HepG2 (cell line): Measurements from ENCODE around the gene IL4I1. TPM values are rescaled to one million over a fixed set of nuclear protein-coding genes. Genes with fewer than 3 reads are reported as not detected.
A peak's percentile ranks its signal among the peaks of the same experiment; 100 is the strongest.

Experiments used
- ATAC-seq: fragments of 200-7000 bp; cut with Tn5 transposase; 3 replicates; pipeline ENCODE4 v1.9.1; 2020; ENCODE audit warnings: mild to moderate bottlenecking, moderate library complexity
- BruUV-seq: library from RNA; stranded (reverse); fragments of 400-500 nt; replicated peaks from 2 replicates; lab custom pipeline; 2021; lab: Mats Ljungman, UMichigan
- CTCF ChIA-PET: fragments of 300-600 bp; formaldehyde crosslinking; extraction: SDS; loops from one replicate; lab custom pipeline; 2021; ENCODE audit warnings: low total read pairs, inconsistent platforms, low intra/inter-chr PET ratio; lab: Yijun Ruan, JAX
- POLR2A ChIA-PET: fragments of 350-600 bp; sonication (Branson Sonifier 250); formaldehyde crosslinking; loops from one replicate; lab custom pipeline; 2020; ENCODE audit warnings: antibody characterized with exemption, inconsistent platforms; lab: Yijun Ruan, JAX
- DNase-seq: peaks from one replicate; pipeline ENCODE4 v3.0.0-alpha.2; 2015; ENCODE audit warnings: low spot score
- FAIRE-seq: peaks from 3 replicates; lab custom pipeline; 2011; peaks lifted over from hg19 to GRCh38; lab: Jason Lieb, UNC
- H2AFZ ChIP-seq: one replicate; pipeline ENCODE4 v1.6.1; 2011; ENCODE audit warnings: low read length, inconsistent platforms
- H3K27ac ChIP-seq: fragments of 300-600 bp; 3 replicates; pipeline ENCODE4 v1.8.0; 2011; ENCODE audit warnings: mixed run types, mild to moderate bottlenecking, mixed read lengths, low read length, inconsistent platforms; ENCODE audit not compliant: insufficient read depth; ENCODE audit errors: extremely low read length
- H3K27me3 ChIP-seq, 2 experiments: fragments of 200-600 bp in 1 of 2; 2 replicates in 1 of 2; 3 replicates in 1 of 2; pipeline versions ENCODE4 v1.6.0 to v1.8.0; 2011; ENCODE audit warnings: low read length in 2 of 2, mild to moderate bottlenecking in 2 of 2, moderate library complexity in 2 of 2, inconsistent platforms in 1 of 2; ENCODE audit not compliant: insufficient read depth in 2 of 2, control insufficient read depth in 1 of 2
- H3K36me3 ChIP-seq, 2 experiments: fragments of 200-600 bp in 1 of 2; replicated peaks in 1 of 2; 2 replicates in 1 of 2; 3 replicates in 1 of 2; pipeline versions ENCODE4 v1.5.1 to v1.8.0; 2011; ENCODE audit warnings: low read length in 2 of 2, inconsistent platforms in 1 of 2; ENCODE audit not compliant: insufficient read depth in 2 of 2, control insufficient read depth in 1 of 2
- H3K4me1 ChIP-seq: 2 replicates; pipeline ENCODE4 v1.5.1; 2012; ENCODE audit warnings: low read length, inconsistent platforms; ENCODE audit not compliant: insufficient read depth
- H3K4me2 ChIP-seq: 2 replicates; pipeline ENCODE4 v1.6.0; 2011; ENCODE audit warnings: low read depth, low read length, inconsistent platforms
- H3K4me3 ChIP-seq, 3 experiments: fragments of 200-600 bp in 1 of 3; sonication (generic), shearing (Covaris generic) in 1 of 3; replicated peaks in 1 of 3; 2 replicates each; pipeline ENCODE4 v1.5.1; 2011 to 2016; ENCODE audit warnings: low read length in 3 of 3, inconsistent platforms in 2 of 3, low read depth in 2 of 3, mild to moderate bottlenecking in 2 of 3, control low read depth in 1 of 3, mixed read lengths in 1 of 3; ENCODE audit not compliant: insufficient read depth in 1 of 3
- H3K79me2 ChIP-seq: one replicate; pipeline ENCODE4 v1.6.1; 2011; ENCODE audit warnings: low read length, inconsistent platforms; ENCODE audit not compliant: insufficient read depth
- H3K9ac ChIP-seq: 2 replicates; pipeline ENCODE4 v1.6.0; 2011; ENCODE audit warnings: mild to moderate bottlenecking, low read depth, low read length, inconsistent platforms; ENCODE audit not compliant: insufficient read depth
- H3K9me3 ChIP-seq: 2 replicates; pipeline ENCODE4 v1.5.1; 2012; ENCODE audit warnings: mild to moderate bottlenecking, low read length
- H4K20me1 ChIP-seq: 2 replicates; pipeline ENCODE4 v1.6.0; 2011; ENCODE audit warnings: inconsistent platforms, mild to moderate bottlenecking, low read length, moderate library complexity; ENCODE audit not compliant: insufficient read depth
- ARHGAP35 ChIP-seq: sonication (generic); formaldehyde crosslinking; IDR thresholded peaks from 2 replicates; pipeline ENCODE4 v1.9.0; 2022; ENCODE audit warnings: mild to moderate bottlenecking, inconsistent platforms, moderate library complexity, missing genetic modification reagents, borderline replicate concordance
- DR1 ChIP-seq: sonication (generic); formaldehyde crosslinking; IDR thresholded peaks from 2 replicates; pipeline ENCODE4 v1.8.0; 2021; ENCODE audit warnings: mild to moderate bottlenecking, missing genetic modification reagents, inconsistent platforms
- EED ChIP-seq: sonication (generic); formaldehyde crosslinking; IDR thresholded peaks from 2 replicates; pipeline ENCODE4 v1.5.0; 2020; ENCODE audit warnings: mild to moderate bottlenecking, missing genetic modification reagents
- ELF3 ChIP-seq: IDR thresholded peaks from 2 replicates; pipeline ENCODE4 v1.6.1; 2016; ENCODE audit warnings: missing genetic modification reagents, missing compliant biosample characterization
- POLR2G ChIP-seq: fragments of 200-400 bp; formaldehyde crosslinking; IDR thresholded peaks from 2 replicates; pipeline ENCODE4 v1.6.1; 2018; ENCODE audit warnings: mild to moderate bottlenecking, low read depth, low read length, moderate library complexity
- ZBTB38 ChIP-seq: sonication (generic); formaldehyde crosslinking; IDR thresholded peaks from 2 replicates; pipeline ENCODE4 v1.5.1; 2020; ENCODE audit warnings: mild to moderate bottlenecking, missing genetic modification reagents
- ZNF605 ChIP-seq: sonication (generic); formaldehyde crosslinking; IDR thresholded peaks from 2 replicates; pipeline ENCODE4 v1.8.0; 2022; ENCODE audit warnings: mild to moderate bottlenecking, missing genetic modification reagents
- WGBS: methylation state at CpG from one replicate; pipeline ENCODE4 v1.1.6; 2017; ENCODE audit warnings: low lambda C conversion rate; 5-methylcytosine and 5-hydroxymethylcytosine counted together
- in situ Hi-C: cut with HindIII; loops from 2 replicates; pipeline ENCODE4 v1.10.0; 2017; ENCODE audit warnings: low pct_unique_long_range_greater_than_20kb; ENCODE audit not compliant: extremely low pct_ligation_motif_present
- intact Hi-C: fragments of 100-400 bp; cut with micrococcal nuclease; formaldehyde crosslinking; loops from one replicate; pipeline ENCODE4 v1.10.0; 2022; ENCODE audit not compliant: unreplicated experiment
- polyA plus RNA-seq, 8 experiments: library from polyadenylated mRNA; depleted of rRNA in 3 of 8; stranded (reverse) in 7 of 8; unstranded in 1 of 8; fragments of >200 nt; fragmentation: Illumina TruSeq in 4 of 8; extraction: Trizol in 4 of 8; gene quantifications; 2 replicates each; pipeline versions ENCODE4 v1.2.1 to v1.2.3, GENCODE V29; 2011 to 2016; ENCODE audit warnings: low read depth in 4 of 8, missing spikeins in 1 of 8, mixed read lengths in 1 of 8; ENCODE audit not compliant: insufficient read depth in 1 of 8
- total RNA-seq, 5 experiments: library from RNA; depleted of rRNA; stranded (reverse); fragments of >200 nt; fragmentation: Illumina TruSeq; extraction: Trizol; gene quantifications; 2 replicates each; pipeline ENCODE4 v1.2.3, GENCODE V29; 2016; ENCODE audit warnings: low read depth in 1 of 5
- TF ChIP-seq, protein P1 (sequence below): IDR thresholded peaks from 2 replicates; pipeline ENCODE4 v1.6.1; 2012; ENCODE audit warnings: low read length, improper control_type of control experiment
- TF ChIP-seq, protein P2 (sequence below), 2 experiments: sonication (generic) in 1 of 2; formaldehyde crosslinking in 1 of 2; IDR thresholded peaks; 2 replicates each; pipeline versions ENCODE4 v1.4.0 to v1.6.1; 2016 to 2020; ENCODE audit warnings: borderline replicate concordance in 1 of 2, low read depth in 1 of 2, mild to moderate bottlenecking in 1 of 2, missing genetic modification reagents in 1 of 2
- TF ChIP-seq, protein P3 (sequence below): sonication (generic); formaldehyde crosslinking; IDR thresholded peaks from 2 replicates; pipeline ENCODE4 v1.5.1; 2020; ENCODE audit warnings: mild to moderate bottlenecking, missing genetic modification reagents, borderline replicate concordance

IL4I1 gene
- total and polyA plus RNA-seq, 2 of the 13 experiments (the other 11 are each of a cell fraction or from before 2014, with no cell fraction given): not detected

DNA sequence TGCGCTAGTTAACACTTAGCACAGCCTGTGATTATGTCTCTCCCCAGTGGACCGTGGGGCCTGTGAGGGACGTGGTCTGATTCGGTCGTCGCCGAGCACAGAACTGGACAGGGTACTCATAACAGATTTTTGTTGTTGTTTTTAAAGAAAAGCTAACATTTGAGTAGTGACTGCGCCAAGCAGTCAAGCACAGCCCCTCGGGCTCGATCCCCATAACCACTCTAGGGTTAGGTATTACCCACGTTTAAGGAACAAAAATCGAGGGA lies 46.5 kb downstream of the IL4I1 start:
- peak overlapping the region; percentile 89 to 93 (median 90) for H3K4me3 ChIP-seq
- intact Hi-C loops: no loop called here
- ChIA-PET CTCF (no interaction called here), POLR2A (interaction anchor here (0.6 to 3.1 kb wide), 12 partner anchors 11 to 164 kb away, joined by 3 to 29 read pairs (median 8); partner anchors contain the start of genes AKT1S1, AP2A1, ATF5 and NUP62)
- peaks cover 30% of the 10 kb centered on the region for H3K4me1 ChIP-seq
- 68% methylated on average over 12 of the region's 12 CpGs for WGBS
- ATAC-seq: no peak
- H2AFZ ChIP-seq: no peak overlapping the region
- no peaks in the 10 kb centered on the region for H3K9me3 ChIP-seq
- peaks cover 24% of the 10 kb centered on the region for H3K79me2 ChIP-seq
- in situ Hi-C loops: no loop called here
- BruUV-seq: no TSS peak
- FAIRE-seq: no peak
- no peaks in the 10 kb centered on the region; a peak in 1 of 5 replicates for H3K27me3 ChIP-seq
- peaks cover 23% of the 10 kb centered on the region for H4K20me1 ChIP-seq
- peaks cover 10 to 12% of the 10 kb centered on the region in 2 experiments; a peak in 4 of 5 replicates for H3K36me3 ChIP-seq
- H3K4me2 ChIP-seq: peak overlapping the region; percentile 73
- H3K27ac ChIP-seq: peak overlapping the region; percentile 100
- peak overlapping the region; percentile 96 for H3K9ac ChIP-seq
- no peak for DNase-seq
- TF ChIP-seq DR1 (CRISPR knock-in tag) (no peak), ZBTB38 (CRISPR knock-in tag) (0 out of 2 replicates have a peak, but pooled peaks have one; percentile 29), ARHGAP35 (CRISPR knock-in tag) (no peak), EED (no peak), POLR2G (no peak), ZNF605 (CRISPR knock-in tag) (0 out of 2 replicates have a peak, but pooled peaks have one; percentile 33), ELF3 (CRISPR knock-in tag) (no peak; the same call in 1 of the 2 replicates)
- TF ChIP-seq, protein P1, sequence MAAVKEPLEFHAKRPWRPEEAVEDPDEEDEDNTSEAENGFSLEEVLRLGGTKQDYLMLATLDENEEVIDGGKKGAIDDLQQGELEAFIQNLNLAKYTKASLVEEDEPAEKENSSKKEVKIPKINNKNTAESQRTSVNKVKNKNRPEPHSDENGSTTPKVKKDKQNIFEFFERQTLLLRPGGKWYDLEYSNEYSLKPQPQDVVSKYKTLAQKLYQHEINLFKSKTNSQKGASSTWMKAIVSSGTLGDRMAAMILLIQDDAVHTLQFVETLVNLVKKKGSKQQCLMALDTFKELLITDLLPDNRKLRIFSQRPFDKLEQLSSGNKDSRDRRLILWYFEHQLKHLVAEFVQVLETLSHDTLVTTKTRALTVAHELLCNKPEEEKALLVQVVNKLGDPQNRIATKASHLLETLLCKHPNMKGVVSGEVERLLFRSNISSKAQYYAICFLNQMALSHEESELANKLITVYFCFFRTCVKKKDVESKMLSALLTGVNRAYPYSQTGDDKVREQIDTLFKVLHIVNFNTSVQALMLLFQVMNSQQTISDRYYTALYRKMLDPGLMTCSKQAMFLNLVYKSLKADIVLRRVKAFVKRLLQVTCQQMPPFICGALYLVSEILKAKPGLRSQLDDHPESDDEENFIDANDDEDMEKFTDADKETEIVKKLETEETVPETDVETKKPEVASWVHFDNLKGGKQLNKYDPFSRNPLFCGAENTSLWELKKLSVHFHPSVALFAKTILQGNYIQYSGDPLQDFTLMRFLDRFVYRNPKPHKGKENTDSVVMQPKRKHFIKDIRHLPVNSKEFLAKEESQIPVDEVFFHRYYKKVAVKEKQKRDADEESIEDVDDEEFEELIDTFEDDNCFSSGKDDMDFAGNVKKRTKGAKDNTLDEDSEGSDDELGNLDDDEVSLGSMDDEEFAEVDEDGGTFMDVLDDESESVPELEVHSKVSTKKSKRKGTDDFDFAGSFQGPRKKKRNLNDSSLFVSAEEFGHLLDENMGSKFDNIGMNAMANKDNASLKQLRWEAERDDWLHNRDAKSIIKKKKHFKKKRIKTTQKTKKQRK: no peak
- TF ChIP-seq, protein P2, sequence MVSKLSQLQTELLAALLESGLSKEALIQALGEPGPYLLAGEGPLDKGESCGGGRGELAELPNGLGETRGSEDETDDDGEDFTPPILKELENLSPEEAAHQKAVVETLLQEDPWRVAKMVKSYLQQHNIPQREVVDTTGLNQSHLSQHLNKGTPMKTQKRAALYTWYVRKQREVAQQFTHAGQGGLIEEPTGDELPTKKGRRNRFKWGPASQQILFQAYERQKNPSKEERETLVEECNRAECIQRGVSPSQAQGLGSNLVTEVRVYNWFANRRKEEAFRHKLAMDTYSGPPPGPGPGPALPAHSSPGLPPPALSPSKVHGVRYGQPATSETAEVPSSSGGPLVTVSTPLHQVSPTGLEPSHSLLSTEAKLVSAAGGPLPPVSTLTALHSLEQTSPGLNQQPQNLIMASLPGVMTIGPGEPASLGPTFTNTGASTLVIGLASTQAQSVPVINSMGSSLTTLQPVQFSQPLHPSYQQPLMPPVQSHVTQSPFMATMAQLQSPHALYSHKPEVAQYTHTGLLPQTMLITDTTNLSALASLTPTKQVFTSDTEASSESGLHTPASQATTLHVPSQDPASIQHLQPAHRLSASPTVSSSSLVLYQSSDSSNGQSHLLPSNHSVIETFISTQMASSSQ (IDR thresholded peaks at IDR 0.05; ENCODE audit: low read depth): no peak
- TF ChIP-seq, protein P2 (CRISPR knock-in tag; IDR thresholded peaks at IDR 0.05; ENCODE audit: borderline replicate concordance): no peak
- TF ChIP-seq, protein P3, sequence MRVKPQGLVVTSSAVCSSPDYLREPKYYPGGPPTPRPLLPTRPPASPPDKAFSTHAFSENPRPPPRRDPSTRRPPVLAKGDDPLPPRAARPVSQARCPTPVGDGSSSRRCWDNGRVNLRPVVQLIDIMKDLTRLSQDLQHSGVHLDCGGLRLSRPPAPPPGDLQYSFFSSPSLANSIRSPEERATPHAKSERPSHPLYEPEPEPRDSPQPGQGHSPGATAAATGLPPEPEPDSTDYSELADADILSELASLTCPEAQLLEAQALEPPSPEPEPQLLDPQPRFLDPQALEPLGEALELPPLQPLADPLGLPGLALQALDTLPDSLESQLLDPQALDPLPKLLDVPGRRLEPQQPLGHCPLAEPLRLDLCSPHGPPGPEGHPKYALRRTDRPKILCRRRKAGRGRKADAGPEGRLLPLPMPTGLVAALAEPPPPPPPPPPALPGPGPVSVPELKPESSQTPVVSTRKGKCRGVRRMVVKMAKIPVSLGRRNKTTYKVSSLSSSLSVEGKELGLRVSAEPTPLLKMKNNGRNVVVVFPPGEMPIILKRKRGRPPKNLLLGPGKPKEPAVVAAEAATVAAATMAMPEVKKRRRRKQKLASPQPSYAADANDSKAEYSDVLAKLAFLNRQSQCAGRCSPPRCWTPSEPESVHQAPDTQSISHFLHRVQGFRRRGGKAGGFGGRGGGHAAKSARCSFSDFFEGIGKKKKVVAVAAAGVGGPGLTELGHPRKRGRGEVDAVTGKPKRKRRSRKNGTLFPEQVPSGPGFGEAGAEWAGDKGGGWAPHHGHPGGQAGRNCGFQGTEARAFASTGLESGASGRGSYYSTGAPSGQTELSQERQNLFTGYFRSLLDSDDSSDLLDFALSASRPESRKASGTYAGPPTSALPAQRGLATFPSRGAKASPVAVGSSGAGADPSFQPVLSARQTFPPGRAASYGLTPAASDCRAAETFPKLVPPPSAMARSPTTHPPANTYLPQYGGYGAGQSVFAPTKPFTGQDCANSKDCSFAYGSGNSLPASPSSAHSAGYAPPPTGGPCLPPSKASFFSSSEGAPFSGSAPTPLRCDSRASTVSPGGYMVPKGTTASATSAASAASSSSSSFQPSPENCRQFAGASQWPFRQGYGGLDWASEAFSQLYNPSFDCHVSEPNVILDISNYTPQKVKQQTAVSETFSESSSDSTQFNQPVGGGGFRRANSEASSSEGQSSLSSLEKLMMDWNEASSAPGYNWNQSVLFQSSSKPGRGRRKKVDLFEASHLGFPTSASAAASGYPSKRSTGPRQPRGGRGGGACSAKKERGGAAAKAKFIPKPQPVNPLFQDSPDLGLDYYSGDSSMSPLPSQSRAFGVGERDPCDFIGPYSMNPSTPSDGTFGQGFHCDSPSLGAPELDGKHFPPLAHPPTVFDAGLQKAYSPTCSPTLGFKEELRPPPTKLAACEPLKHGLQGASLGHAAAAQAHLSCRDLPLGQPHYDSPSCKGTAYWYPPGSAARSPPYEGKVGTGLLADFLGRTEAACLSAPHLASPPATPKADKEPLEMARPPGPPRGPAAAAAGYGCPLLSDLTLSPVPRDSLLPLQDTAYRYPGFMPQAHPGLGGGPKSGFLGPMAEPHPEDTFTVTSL (CRISPR knock-in tag): no peak
